GM21825 (cell line): Measurements from ENCODE around the gene ARL15.

Source experiments
- ATAC-seq: cut with Tn5 transposase; IDR thresholded peaks from one replicate; pipeline ENCODE4 v1.9.1; 2021; ENCODE audit warnings: mild to moderate bottlenecking, moderate library complexity; ENCODE audit not compliant: unreplicated experiment

ARL15 gene

DNA sequence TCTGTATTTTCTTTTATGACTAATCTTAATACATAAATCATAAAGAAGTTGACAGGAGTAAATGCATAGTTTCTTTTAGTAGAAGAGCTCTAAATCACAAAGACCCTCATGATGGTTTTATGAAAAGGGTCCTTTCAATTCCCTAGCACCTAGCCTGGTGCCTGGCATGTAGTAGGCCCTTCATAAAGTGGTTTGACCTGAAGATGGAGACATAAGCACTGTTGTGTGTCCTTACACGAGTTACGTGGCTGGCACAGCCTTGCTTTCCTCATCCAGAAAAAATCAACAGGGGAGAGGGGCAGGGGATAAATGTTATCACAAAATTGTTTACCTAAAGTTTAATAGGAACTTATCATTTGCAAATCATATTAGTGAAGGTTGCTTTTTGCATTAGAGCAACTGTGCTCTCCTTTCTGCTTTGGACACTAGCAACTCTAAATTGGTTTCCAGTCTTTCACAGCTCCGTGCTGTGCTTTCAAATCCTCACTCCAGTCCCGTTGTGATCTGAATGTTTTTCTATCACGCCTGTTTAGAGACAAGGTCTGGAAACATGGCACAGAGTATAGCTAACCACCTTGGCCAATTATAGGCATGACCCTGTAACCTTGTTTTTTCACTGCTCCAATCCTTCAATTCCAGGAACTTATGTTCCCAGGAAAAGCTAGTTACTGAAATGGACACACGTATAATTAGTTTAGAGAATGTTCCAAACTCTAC lies 55.7 kb downstream of the ARL15 start:
- no peak for ATAC-seq

GRCh38 chr5:54251981-54252380 lies 58.4 kb downstream of the ARL15 start:
- no peak for ATAC-seq

DNA sequence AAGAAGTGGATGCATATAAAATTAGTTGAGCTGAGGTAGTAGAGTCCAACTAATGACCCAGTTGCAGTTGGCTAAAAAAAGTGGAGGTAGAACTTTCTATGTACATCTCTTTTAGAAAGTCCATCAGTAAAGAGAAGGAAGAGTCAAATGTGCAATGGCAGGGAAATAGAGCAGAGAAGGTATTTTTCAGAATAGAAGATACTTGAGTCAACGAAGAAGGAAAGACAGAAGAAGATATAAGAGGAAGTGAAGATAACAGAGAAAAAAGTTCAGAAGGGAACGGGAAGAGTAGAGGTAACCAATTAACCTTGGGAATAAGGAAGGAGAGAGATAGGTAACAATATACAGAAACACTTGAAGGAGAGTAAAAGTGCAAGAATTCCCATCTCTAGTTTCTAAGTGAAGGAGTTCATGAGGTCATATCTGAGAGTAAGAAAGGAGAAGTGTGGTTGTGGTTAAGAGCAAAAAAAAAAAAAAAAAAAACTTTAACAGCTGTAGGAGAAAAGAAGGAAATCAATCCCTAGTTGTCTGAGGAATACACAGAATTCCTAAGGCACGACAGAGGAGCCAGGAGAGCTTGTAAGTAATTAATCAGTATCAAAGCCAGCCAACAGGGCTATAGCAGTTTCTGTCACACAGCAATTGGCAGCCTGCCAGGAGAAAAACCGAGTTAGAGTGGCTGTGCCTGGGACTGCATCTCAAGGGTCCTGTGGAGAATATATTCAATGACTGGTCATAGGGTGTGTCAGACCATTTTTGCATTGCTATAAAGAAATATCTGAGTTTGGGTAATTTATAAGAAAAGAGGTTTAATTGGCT lies 61.0 kb downstream of the ARL15 start:
- no peak for ATAC-seq

GRCh38 chr5:54247226-54247625 lies 63.1 kb downstream of the ARL15 start:
- ATAC-seq, result no peak

DNA sequence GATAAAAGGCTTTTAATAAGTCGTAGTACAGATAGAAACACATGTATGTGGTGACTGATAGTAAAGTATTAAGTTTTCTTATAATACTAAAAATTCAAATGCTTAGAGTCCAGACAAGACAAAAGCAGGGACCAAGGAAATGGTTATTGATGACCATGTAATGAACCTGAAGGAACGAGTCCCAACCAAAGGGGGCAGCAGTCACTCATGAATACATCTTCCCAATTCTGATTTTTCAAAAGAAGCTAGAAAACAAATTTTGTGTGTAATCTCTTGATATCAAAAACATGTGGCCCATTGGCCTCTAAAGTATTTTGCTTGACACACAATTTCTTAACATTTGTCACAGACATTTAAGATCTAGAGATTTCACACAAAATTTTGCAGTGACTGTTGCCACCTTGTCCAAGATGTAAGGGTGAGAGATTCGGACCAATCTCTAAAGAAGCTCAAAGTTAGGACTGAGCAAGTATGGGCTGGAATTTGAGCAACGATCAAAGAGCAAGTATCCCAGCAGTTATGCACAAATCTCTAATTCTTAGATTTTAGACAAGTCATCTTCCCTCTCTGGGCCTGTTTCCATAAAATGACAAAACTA lies 66.8 kb downstream of the ARL15 start:
- ATAC-seq, result peak; percentile 52

DNA sequence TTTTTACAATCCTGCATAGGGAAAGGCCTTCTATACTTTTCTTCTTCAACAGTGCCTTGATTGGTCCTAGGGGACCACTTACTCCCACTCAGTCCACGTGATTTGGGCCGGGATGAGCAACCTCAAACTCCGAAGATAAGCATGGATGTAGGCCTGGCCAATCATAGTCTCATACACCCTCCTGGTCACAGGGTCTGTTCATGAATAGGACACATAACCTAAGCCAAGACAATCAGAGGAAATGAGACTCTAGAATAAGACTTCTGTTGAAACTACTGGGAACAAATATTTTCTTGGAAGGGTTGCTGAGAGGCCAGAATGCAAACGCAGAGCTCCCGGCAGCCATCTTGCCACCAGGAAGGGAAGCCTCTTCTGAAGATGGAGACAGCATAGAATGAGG lies 68.1 kb downstream of the ARL15 start:
- ATAC-seq, result no peak

DNA sequence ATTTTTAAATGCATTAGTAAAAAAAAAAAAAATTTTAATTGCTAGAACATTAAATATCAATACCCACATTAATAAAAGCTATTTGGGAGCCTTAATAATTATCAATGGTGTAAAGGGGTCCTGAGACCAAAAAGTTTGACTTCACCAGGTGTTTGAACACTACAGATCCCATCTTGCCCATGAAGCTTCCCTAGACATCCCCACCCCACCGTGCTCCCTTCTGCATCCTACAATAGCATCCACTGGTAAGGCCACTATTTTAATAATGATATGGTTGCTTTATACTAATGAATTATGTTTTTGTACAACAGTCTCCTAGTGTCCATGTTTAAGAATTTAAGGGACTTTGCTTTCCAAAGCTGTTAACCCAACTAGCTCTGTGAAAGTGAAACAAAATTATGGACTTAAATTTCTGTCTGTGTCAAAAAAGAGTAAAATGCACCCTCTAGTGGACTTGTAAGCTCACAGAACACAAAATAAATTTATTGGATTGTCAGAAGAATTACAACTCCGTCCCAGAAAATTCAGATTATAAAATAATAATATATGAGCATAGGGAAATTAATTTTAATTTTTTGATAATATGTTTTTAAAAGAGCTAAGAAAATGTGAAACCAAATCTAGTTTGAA lies 76.0 kb downstream of the ARL15 start:
- no peak for ATAC-seq

- no peak for ATAC-seq
Measured at GRCh38 chr5:54230936-54231685, 79.3 kb downstream of the ARL15 start.

- peak; percentile 90 for ATAC-seq
Measured at GRCh38 chr5:54229041-54229780, 81.2 kb downstream of the ARL15 start.

DNA sequence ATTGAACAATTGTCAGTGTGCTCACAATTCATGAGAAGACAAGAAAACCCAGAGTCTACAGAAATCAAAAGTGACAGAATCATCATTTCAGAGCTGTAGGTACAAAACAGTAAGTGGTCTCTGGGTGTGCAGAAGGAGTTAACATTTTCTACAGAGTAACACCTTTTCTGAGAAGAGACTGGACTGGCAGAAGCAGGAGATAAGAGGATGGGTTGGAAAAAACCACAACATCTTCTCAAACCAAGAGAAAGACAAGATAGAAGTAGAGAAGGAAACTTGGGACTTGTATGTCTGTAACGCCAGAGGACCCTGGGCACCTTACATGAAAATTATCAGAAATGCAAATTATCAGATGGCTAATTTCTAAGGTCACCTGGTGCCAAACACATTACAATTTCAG lies 82.6 kb downstream of the ARL15 start:
- ATAC-seq, result no peak

- ATAC-seq, result no peak
Measured at GRCh38 chr5:54227109-54227508, 83.3 kb downstream of the ARL15 start.

GRCh38 chr5:54226215-54226614 lies 84.2 kb downstream of the ARL15 start:
- ATAC-seq, result no peak

DNA sequence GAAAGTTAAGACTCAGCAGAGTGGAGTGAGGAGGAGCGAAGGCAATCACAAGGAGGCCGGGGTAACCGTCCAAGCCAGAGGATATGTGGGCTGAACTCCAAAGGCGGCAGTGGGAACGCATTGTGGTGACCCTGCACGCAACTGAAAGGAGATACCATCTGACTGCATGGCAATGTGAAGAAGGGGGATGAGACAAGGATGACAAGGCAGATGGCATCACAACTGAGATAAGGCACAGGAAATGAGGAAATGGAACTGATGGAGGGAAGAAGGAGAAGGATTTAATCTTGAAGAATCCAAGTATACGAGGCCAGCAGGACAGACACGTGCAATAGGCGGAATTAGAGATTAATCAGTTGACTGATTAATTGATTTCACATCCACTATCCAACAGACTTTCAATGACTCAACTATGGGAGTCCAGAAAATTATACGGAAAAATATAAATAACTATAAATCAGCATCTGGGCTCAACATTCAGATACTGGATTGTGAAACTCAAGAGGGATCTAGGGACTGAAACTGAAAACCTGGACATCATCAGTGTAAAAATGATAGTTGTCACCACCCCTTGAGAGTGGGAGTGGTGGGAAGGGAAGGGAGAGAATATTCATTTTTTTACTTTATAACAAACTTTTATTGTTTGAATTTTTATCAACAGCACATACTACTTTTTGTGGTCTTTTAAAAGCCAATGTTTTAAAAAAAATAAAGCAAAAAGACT lies 86.1 kb downstream of the ARL15 start:
- ATAC-seq, result no peak

DNA sequence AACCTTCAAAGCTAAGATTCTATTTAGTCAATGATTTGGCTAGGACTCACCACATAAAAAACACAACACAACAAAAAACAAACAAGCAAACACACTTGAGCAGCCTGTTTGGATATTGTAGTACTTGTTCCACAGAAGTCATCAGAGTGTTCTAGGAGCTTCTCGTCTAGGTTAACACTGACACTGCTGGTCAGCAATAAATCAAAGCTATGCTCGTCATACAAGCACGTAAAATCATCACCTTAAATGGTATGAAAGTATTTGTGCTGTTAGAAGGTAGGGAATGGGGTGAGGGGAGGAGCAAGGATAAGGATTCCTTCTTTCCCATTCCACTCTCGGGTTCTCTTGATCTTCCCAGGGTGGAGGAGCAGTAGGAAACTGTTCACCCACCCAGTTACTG lies 88.0 kb downstream of the ARL15 start:
- ATAC-seq, result no peak

DNA sequence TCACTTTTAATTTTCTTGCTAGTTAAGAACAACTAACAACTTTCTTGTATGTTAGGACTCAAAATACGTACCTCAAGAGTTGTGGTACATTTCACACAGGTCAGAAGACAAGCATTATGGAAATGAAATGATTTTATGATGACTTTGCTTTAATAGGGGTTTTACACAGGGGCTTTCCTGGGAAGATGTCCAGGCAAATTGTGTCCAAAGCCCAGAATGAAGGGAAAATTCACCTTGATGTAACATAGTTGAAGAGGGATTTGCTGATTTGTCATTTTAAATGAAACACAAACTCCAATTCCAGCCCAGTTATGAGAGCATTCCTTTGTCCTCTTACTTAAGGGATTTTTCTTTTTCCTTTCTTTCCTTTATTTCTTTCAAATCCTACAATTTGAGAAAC lies 89.2 kb downstream of the ARL15 start:
- ATAC-seq, result no peak

GRCh38 chr5:54220230-54221040 lies 89.9 kb downstream of the ARL15 start:
- ATAC-seq, result no peak

DNA sequence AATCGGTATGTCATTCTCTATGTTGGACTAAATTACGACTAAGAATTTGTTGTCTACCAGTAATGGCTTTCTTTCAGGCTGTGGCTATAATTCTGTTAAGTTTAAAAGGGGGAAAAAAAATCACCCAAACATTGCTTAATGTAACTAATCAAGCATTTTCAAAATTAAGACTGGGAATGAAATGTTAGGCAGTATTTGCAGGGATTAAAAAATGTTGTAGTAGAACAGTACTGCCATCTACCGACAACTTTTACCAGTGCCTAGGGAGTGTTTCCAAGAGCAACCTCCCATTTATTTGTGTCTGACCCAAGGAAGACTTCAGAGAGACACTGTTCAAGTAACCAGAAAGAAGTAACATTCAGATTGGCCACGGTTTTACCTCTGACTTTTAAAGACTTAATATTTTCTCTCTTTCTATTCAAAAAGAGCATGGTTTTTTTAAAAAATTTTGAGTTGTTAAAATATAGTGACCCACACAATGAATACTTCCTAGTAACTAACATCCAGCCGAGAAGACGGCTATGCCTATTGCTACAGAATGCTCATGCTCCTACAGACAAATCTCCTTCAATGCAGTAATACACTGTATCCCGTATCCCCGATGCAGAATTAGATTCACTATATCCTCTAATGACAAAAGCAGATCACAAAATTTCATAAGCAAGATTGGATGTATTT lies 92.4 kb downstream of the ARL15 start:
- ATAC-seq, result peak; percentile 61

DNA sequence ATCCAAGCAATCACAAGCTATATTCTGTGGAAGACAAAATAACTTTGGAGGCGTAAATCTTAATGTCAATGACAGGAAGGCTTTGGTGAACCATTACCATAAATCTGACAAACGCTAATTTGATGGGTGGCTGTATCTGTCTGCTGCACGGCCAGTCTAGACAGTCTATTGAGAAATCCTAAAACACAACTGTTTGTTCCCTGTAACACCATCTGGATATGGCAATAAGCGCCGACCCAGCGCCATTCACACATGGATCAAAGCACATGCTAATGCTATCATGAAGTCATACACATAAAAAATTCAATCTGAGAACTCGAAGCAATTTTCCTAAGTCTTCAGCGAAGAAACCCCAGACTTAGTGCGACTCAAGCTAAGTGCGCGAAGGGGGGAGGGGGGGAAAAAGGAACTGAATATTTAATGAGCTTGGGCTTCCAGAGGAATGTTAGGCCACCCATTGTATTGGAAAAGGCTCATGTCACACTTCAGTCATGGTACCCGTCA lies 95.1 kb downstream of the ARL15 start:
- ATAC-seq, result no peak
